Testis (tissue), 3 donors: Measurements from ENCODE around the gene TRMT5. TPM values are rescaled to one million over a fixed set of nuclear protein-coding genes. Genes with fewer than 3 reads are reported as not detected.

Source experiments
- DNase-seq: peaks from one replicate; pipeline ENCODE4 v3.0.0-alpha.2; 2019
- H3K27ac ChIP-seq, 2 donors: fragments of 200-600 bp; sonication (generic); one replicate each; pipeline ENCODE4 v1.5.1; 2019
- H3K27me3 ChIP-seq: fragments of 200-600 bp; sonication (generic); one replicate; pipeline ENCODE4 v1.5.1; 2019
- H3K36me3 ChIP-seq: fragments of 200-600 bp; sonication (generic); one replicate; pipeline ENCODE4 v1.5.1; 2017; ENCODE audit warnings: low read depth; ENCODE audit errors: missing control alignments
- H3K4me1 ChIP-seq: fragments of 200-600 bp; sonication (generic); one replicate; pipeline ENCODE4 v1.5.1; 2019
- H3K4me3 ChIP-seq, 2 donors: fragments of 200-600 bp; sonication (generic); one replicate each; pipeline ENCODE4 v1.5.1; 2017 to 2019
- H3K9me3 ChIP-seq: fragments of 200-600 bp; sonication (generic); one replicate; pipeline ENCODE4 v1.5.1; 2017
- POLR2A ChIP-seq: fragments of 450-650 bp; IDR thresholded peaks from one replicate; pipeline ENCODE4 v1.6.1; 2017; ENCODE audit warnings: antibody characterized with exemption, mild to moderate bottlenecking, moderate library complexity
- WGBS, 2 donors: methylation state at CpG; one replicate each; pipeline ENCODE4 v1.1.5; 2018; 5-methylcytosine and 5-hydroxymethylcytosine counted together
- intact Hi-C: fragments of 100-400 bp; cut with DNase I; formaldehyde crosslinking; loops from one replicate; pipeline ENCODE4 v1.15.1; 2023; ENCODE audit warnings: low total_unique reads
- polyA plus RNA-seq: library from polyadenylated mRNA; stranded (reverse); fragments of 350-450 nt; fragmentation: Illumina TruSeq; extraction: RNeasy Lipid Tissue Mini Kit (QIAGEN cat#74804); gene quantifications from one replicate; pipeline ENCODE4 v1.2.3, GENCODE V29; 2014; ENCODE audit warnings: low read depth, low replicate concordance; ENCODE audit not compliant: insufficient read depth
- total RNA-seq, 2 donors: library from RNA; depleted of rRNA; stranded (reverse); fragments of >200 nt; gene quantifications; one replicate each; pipeline ENCODE4 v1.2.3, GENCODE V29; 2016
- TF ChIP-seq, protein P1 (sequence below), 3 experiments: fragments of 450-650 bp in 2 of 3; fragments of 200-600 bp in 1 of 3; sonication (generic) in 1 of 3; IDR thresholded peaks; one replicate each; pipeline ENCODE4 v1.5.1; 2016 to 2019; ENCODE audit warnings: antibody characterized with exemption in 3 of 3, mild to moderate bottlenecking in 2 of 3, moderate library complexity in 1 of 3

The TRMT5 gene
- total and polyA plus RNA-seq, 3 donors from 2014 or later: 15.2 to 27.6 (median 26.0) TPM

- intact Hi-C loops: no loop called here
- Histone ChIP-seq H3K9me3 (no peaks in the 10 kb centered on the region), H3K36me3 (no peaks in the 10 kb centered on the region), H3K27me3 (no peaks in the 10 kb centered on the region), H3K4me1 (no peaks in the 10 kb centered on the region), H3K4me3 (no peak overlapping the region), H3K27ac (no peak overlapping the region)
- no peak for DNase-seq
- TF ChIP-seq, protein P1, sequence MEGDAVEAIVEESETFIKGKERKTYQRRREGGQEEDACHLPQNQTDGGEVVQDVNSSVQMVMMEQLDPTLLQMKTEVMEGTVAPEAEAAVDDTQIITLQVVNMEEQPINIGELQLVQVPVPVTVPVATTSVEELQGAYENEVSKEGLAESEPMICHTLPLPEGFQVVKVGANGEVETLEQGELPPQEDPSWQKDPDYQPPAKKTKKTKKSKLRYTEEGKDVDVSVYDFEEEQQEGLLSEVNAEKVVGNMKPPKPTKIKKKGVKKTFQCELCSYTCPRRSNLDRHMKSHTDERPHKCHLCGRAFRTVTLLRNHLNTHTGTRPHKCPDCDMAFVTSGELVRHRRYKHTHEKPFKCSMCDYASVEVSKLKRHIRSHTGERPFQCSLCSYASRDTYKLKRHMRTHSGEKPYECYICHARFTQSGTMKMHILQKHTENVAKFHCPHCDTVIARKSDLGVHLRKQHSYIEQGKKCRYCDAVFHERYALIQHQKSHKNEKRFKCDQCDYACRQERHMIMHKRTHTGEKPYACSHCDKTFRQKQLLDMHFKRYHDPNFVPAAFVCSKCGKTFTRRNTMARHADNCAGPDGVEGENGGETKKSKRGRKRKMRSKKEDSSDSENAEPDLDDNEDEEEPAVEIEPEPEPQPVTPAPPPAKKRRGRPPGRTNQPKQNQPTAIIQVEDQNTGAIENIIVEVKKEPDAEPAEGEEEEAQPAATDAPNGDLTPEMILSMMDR (IDR thresholded peaks at IDR 0.05): no peak
- TF ChIP-seq POLR2A: no peak
- WGBS, 2 donors: 90 to 97% methylated on average over 1 of the region's 1 CpG
These were observed 22.7 kb upstream of the TRMT5 start for GRCh38 chr14:61003571-61003970.

DNA sequence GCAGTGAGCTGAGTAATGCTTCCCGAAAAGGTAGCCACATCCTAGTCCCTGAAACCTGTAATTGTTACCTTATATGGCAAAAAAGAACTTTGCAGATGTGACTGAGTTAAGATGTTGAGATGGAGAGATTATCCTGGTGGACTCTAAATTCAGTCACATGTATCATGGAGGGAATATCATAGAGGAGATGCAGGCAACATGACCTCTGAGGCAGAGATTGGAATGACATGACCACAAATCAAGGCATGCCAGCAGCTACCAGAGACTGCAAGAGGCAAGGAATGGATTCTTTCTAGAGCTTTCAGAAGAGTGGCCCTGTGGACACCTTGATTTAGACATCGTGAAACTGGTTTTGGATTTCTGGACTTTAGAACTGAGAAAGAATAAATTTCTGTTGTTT is 18.7 kb upstream of the TRMT5 start:
- TF ChIP-seq, protein P1 (IDR thresholded peaks at IDR 0.05): no peak
- no peak for TF ChIP-seq POLR2A
- no peak for DNase-seq
- Histone ChIP-seq H3K9me3 (no peaks in the 10 kb centered on the region), H3K4me3 (no peak overlapping the region), H3K36me3 (no peaks in the 10 kb centered on the region), H3K27ac (no peak overlapping the region), H3K27me3 (no peaks in the 10 kb centered on the region), H3K4me1 (no peaks in the 10 kb centered on the region)
- intact Hi-C loops: no loop called here
- 92% methylated on average over 2 of the region's 2 CpGs for whole genome bisulfite sequencing, 2 donors

- no peak for DNase-seq
- no peaks in the 10 kb centered on the region for H3K9me3 ChIP-seq
- H3K4me3 ChIP-seq: no peak overlapping the region
- no peak for TF ChIP-seq POLR2A
- TF ChIP-seq, protein P1 (IDR thresholded peaks at IDR 0.05): no peak
- intact Hi-C loops: no loop called here
- H3K27ac ChIP-seq: no peak overlapping the region
- no peaks in the 10 kb centered on the region for H3K4me1 ChIP-seq
- H3K27me3 ChIP-seq: no peaks in the 10 kb centered on the region
- no peaks in the 10 kb centered on the region for H3K36me3 ChIP-seq
- 87 to 94% methylated on average over 6 to 9 of the region's 9 CpGs for WGBS, 2 donors
These were observed 17.7 kb upstream of the TRMT5 start for GRCh38 chr14:60998617-60999016.

GRCh38 chr14:60989599-60989998 is 8.7 kb upstream of the TRMT5 start:
- no peak for DNase-seq
- Histone ChIP-seq H3K36me3 (no peaks in the 10 kb centered on the region), H3K4me1 (no peaks in the 10 kb centered on the region), H3K27ac (no peak overlapping the region), H3K9me3 (no peaks in the 10 kb centered on the region), H3K27me3 (no peaks in the 10 kb centered on the region), H3K4me3 (no peak overlapping the region)
- TF ChIP-seq, protein P1 (IDR thresholded peaks at IDR 0.05): no peak
- no peak for TF ChIP-seq POLR2A
- intact Hi-C loops: no loop called here
- 72 to 81% methylated on average over 2 of the region's 2 CpGs for WGBS, 2 donors

DNA sequence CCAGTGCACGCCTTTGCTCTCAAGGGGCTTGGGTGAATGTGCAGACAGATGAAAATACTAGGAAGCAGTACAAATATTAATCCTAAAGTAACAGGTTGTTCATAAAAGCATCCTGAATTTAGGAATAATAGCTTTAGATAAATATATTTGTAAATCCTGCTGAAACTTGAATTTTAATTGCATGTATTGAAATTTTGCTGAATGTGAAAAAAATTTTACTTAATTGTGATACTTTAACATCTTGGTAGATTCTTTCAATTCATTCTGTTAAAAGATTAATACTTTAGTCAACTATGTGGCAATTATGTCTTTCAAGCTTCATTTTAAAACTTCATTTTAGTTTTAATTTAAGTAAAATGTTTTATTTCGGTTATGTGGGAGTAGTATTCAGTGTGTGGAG is 5.6 kb upstream of the TRMT5 start:
- Histone ChIP-seq H3K4me1 (no peaks in the 10 kb centered on the region), H3K27ac (no peak overlapping the region), H3K9me3 (no peaks in the 10 kb centered on the region), H3K27me3 (no peaks in the 10 kb centered on the region), H3K36me3 (no peaks in the 10 kb centered on the region), H3K4me3 (no peak overlapping the region)
- DNase-seq: no peak
- WGBS, 2 donors: 93 to 95% methylated on average over 2 of the region's 2 CpGs
- intact Hi-C loops: no loop called here
- TF ChIP-seq, protein P1 (IDR thresholded peaks at IDR 0.05): no peak
- TF ChIP-seq POLR2A: no peak
